Gastroesophageal sphincter (tissue), 4 donors: ENCODE results near the gene MYOM1. TPM values are rescaled to one million over a fixed set of nuclear protein-coding genes. Genes with fewer than 3 reads are reported as not detected.

Experiments
- ATAC-seq: fragments of 150-250 bp; one replicate; pipeline ENCODE4 v1.9.1; 2016; ENCODE audit warnings: mild to moderate bottlenecking, moderate library complexity
- H3K27ac ChIP-seq, 4 donors: fragments of 200-600 bp; sonication (generic) in 3 of 4; 1 replicate in 3 of 4; 2 replicates in 1 of 4; pipeline ENCODE4 v1.5.1; 2016 to 2019
- H3K27me3 ChIP-seq: fragments of 200-600 bp; sonication (generic); one replicate; pipeline ENCODE4 v1.5.1; 2019
- H3K36me3 ChIP-seq, 2 donors: fragments of 200-600 bp; sonication (generic); one replicate each; pipeline ENCODE4 v1.5.1; 2019; ENCODE audit warnings: control low read depth in 1 of 2
- H3K4me1 ChIP-seq, 3 donors: fragments of 200-600 bp; sonication (generic); 1 replicate in 2 of 3; 2 replicates in 1 of 3; pipeline ENCODE4 v1.5.1; 2016 to 2019; ENCODE audit warnings: control low read depth in 2 of 3
- H3K4me3 ChIP-seq, 2 donors: fragments of 200-600 bp; sonication (generic); one replicate each; pipeline ENCODE4 v1.5.1; 2019; ENCODE audit warnings: mild to moderate bottlenecking in 1 of 2, moderate library complexity in 1 of 2
- H3K9me3 ChIP-seq, 3 donors: fragments of 200-600 bp; sonication (generic); one replicate each; pipeline ENCODE4 v1.5.1; 2017 to 2019; ENCODE audit warnings: control low read depth in 2 of 3
- EP300 ChIP-seq: sonication (generic); formaldehyde crosslinking; IDR thresholded peaks from one replicate; pipeline ENCODE4 v1.6.1; 2017; ENCODE audit warnings: antibody characterized with exemption, mild to moderate bottlenecking
- POLR2A ChIP-seq, 2 donors: fragments of 450-650 bp; IDR thresholded peaks; one replicate each; pipeline ENCODE4 v1.6.1; 2017; ENCODE audit warnings: antibody characterized with exemption in 2 of 2, mild to moderate bottlenecking in 2 of 2, moderate library complexity in 1 of 2
- POLR2AphosphoS5 ChIP-seq: sonication (generic); formaldehyde crosslinking; IDR thresholded peaks from one replicate; pipeline ENCODE4 v1.6.1; 2017; ENCODE audit warnings: antibody characterized with exemption
- WGBS, 2 donors: methylation state at CpG; one replicate each; pipeline ENCODE4 v1.1.5; 2018; ENCODE audit warnings: low coverage in 1 of 2; 5-methylcytosine and 5-hydroxymethylcytosine counted together
- total RNA-seq, 4 donors: library from RNA; depleted of rRNA; stranded (reverse); fragments of >200 nt; gene quantifications; one replicate each; pipeline ENCODE4 v1.1.0, GENCODE V29; 2016
- TF ChIP-seq, protein P1 (sequence below), 4 experiments: fragments of 200-600 bp in 2 of 4; fragments of 450-650 bp in 2 of 4; sonication (generic) in 1 of 4; IDR thresholded peaks; one replicate each; pipeline ENCODE4 v1.5.1; 2017 to 2019; ENCODE audit warnings: antibody characterized with exemption in 4 of 4, mild to moderate bottlenecking in 2 of 4, moderate library complexity in 2 of 4

Gene MYOM1
- total RNA-seq, 4 donors from 2014 or later = 14.8 to 37.6 (median 24.6) TPM

DNA sequence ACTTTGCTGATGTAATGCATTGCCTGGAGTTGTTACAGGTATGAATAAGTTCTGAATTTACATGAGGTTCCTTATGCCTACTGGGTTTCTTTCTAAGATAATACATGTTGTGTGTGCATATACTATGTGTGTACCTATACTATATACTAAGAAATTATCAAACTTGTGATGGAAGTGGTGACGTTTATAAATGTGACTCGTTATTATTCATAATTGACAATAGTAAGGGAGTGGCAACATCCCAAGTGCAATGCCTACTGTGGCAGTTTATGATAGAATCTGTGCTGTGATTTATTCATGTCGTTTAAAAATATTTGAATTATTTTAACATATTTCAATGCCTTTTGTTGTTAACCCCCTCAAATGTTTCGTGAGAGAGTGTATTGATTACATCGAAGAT, 29.9 kb downstream of the MYOM1 start:
- Histone ChIP-seq H3K36me3 (peaks cover 0 to 34% of the 10 kb centered on the region in 2 donors), H3K9me3 (no peaks in the 10 kb centered on the region), H3K4me3 (no peak overlapping the region), H3K27ac (no peak overlapping the region), H3K4me1 (peaks cover 0 to 20% (median 0%) of the 10 kb centered on the region in 3 donors), H3K27me3 (no peaks in the 10 kb centered on the region)
- WGBS, 2 donors = 74 to 84% methylated on average over 5 of the region's 5 CpGs
- ATAC-seq = no peak
- TF ChIP-seq EP300 = no peak
- TF ChIP-seq POLR2AphosphoS5 = no peak
- no peak for TF ChIP-seq POLR2A (IDR thresholded peaks at IDR 0.05)
- TF ChIP-seq, protein P1, sequence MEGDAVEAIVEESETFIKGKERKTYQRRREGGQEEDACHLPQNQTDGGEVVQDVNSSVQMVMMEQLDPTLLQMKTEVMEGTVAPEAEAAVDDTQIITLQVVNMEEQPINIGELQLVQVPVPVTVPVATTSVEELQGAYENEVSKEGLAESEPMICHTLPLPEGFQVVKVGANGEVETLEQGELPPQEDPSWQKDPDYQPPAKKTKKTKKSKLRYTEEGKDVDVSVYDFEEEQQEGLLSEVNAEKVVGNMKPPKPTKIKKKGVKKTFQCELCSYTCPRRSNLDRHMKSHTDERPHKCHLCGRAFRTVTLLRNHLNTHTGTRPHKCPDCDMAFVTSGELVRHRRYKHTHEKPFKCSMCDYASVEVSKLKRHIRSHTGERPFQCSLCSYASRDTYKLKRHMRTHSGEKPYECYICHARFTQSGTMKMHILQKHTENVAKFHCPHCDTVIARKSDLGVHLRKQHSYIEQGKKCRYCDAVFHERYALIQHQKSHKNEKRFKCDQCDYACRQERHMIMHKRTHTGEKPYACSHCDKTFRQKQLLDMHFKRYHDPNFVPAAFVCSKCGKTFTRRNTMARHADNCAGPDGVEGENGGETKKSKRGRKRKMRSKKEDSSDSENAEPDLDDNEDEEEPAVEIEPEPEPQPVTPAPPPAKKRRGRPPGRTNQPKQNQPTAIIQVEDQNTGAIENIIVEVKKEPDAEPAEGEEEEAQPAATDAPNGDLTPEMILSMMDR (IDR thresholded peaks at IDR 0.05) = no peak

DNA sequence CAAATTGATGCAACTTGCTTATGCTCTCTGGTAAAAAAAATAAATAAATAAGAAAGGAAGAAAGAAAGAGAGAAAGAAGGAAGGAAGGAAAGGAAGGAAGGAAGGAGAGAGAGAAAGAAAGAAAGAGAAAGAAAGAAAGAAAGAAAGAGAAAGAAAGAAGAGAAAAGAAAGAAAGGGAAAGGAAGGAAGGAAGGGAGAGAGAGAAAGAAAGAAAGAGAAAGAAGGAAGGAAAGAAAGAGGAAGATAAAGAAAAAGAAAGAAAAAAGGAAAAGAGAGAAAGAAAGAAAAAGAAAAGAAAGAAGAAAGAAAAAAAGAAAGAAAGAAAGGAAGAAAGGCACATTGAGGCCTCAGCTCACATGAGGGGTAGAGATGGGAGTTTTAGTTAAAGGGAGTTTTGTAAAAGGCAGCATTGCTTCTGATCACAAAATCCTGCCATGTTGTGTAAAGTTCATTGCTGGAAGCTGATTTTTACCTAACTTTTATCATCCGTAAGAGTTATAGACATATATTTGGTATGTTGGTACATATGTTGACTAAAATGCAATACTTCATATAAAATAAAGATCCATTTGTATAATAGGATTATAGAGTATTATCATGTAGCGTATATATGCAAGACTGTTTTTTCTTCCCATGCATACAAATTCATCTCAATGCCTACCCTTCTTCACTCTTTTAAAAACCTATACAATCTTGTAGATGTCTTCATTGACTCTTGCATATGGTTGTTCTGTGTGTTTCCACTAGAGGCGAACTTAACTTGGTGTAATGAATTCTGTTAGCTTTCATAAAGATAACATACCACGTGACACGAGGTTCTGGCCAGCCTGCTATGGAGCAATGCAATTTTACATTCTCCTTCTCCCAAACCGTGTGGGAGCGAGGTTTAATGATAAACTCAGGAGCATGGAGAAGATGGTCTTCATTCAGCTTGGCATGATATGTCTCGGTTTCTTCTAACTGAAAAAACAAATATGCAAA, 32.8 kb downstream of the MYOM1 start:
- H3K4me3 ChIP-seq = no peak overlapping the region
- TF ChIP-seq POLR2AphosphoS5 (no peak), EP300 (no peak), POLR2A (IDR thresholded peaks at IDR 0.05) (no peak)
- TF ChIP-seq, protein P1 (IDR thresholded peaks at IDR 0.05) = no peak
- WGBS, 2 donors = 63 to 79% methylated on average over 8 of the region's 8 CpGs
- no peak overlapping the region for H3K27ac ChIP-seq
- no peaks in the 10 kb centered on the region for H3K9me3 ChIP-seq
- peaks cover 0 to 2% (median 0%) of the 10 kb centered on the region in 3 donors for H3K4me1 ChIP-seq
- H3K27me3 ChIP-seq = no peaks in the 10 kb centered on the region
- no peak for ATAC-seq
- H3K36me3 ChIP-seq = peaks cover 0 to 52% of the 10 kb centered on the region in 2 donors

- peaks cover 0 to 52% of the 10 kb centered on the region in 2 donors for H3K36me3 ChIP-seq
- H3K27ac ChIP-seq = no peak overlapping the region
- H3K4me3 ChIP-seq = no peak overlapping the region
- TF ChIP-seq, protein P1 (IDR thresholded peaks at IDR 0.05) = no peak
- TF ChIP-seq POLR2AphosphoS5 (no peak), POLR2A (IDR thresholded peaks at IDR 0.05) (no peak), EP300 (no peak)
- WGBS, 2 donors = 50 to 53% methylated on average over 5 to 6 of the region's 6 CpGs
- H3K4me1 ChIP-seq = peaks cover 0 to 15% (median 4%) of the 10 kb centered on the region in 3 donors
- H3K27me3 ChIP-seq = no peaks in the 10 kb centered on the region
- no peak for ATAC-seq
- no peaks in the 10 kb centered on the region for H3K9me3 ChIP-seq
Measured at GRCh38 chr18:3184275-3184963, 35.3 kb downstream of the MYOM1 start.

DNA sequence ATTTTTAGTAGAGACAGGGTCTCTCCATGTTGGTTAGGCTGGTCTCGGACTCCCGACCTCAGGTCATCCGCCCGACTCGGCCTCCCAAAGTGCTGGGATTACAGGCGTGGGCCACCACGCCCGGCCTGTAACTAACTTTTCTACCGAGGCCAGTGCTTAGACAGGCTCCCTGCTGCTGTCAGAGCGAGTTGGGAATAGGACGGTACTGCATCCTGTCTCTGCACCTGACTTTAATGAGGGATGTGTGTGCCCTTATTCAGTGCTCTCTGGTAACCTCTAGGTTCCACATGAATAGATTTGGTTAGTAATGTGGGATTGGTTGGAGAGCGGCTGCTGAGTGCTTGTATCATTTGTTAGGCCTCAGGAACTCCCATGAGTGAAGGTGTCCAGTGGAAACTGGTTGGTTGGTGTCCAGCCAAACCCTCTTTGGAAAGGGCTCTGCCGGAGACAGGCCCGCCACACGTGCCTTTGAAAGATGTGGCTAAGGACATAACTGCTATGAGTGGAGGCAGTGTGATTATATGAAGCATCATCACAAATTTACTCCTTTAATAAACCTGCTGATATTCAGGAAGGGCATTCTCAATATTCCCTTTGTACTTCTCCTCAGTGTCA, 36.6 kb downstream of the MYOM1 start:
- WGBS, 2 donors = 85 to 87% methylated on average over 3 to 8 of the region's 15 CpGs

More for the DNA sequence above, 36.6 kb downstream of the MYOM1 start:
- Histone ChIP-seq H3K27ac (no peak overlapping the region), H3K4me1 (peaks cover 0 to 27% (median 4%) of the 10 kb centered on the region in 3 donors), H3K4me3 (no peak overlapping the region), H3K9me3 (no peaks in the 10 kb centered on the region), H3K27me3 (no peaks in the 10 kb centered on the region), H3K36me3 (peaks cover 0 to 43% of the 10 kb centered on the region in 2 donors)
- ATAC-seq = no peak
- TF ChIP-seq POLR2A (IDR thresholded peaks at IDR 0.05) (no peak), EP300 (no peak), POLR2AphosphoS5 (no peak)
- TF ChIP-seq, protein P1 (IDR thresholded peaks at IDR 0.05) = no peak
